Measurements from ENCODE around the gene PRKCB.
"Not testable (repeated sequence)": the region's sequence is repeated elsewhere in the genome, so short reads cannot be mapped to it uniquely, and the experiment has no call there.

The PRKCB gene

DNA sequence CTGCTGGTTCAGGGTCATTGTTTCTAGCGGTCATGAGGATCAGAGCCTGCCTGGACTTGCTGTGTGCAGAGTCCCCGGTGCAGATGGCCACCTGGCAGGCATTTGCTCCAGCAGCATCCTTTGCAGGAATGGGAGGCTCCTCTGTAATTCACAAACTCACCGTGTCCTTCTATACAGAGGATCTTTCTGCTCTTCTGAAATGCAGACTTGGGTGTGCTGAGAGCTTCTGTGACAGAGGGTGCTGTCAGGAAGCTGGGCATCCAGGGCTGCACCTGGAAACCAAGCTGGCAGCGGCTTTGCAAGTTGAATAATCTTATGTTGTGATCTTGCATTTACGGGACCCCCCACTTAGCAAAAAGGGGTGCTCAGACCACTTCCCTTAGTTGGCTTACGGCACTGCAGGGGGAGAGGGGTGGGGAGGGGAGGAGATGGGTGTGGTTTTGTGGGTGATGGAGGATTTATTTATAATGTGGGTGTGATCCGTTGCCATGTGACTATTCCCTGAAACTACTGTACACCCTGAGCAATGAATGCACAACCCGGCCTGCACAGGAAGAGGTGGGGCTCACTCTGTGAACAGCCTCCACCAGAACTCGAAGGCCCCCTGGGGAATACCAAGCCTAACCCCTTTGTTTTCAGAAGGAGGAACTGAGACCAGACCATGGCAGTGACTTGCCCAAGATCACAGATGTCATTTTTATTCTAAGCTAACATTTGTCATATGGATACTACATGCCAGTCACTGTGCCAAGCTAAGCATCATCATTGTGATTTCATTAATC is 178.3 kb downstream of the PRKCB start:
- no peaks in the 10 kb centered on the region for H3K4me1 ChIP-seq

DNA sequence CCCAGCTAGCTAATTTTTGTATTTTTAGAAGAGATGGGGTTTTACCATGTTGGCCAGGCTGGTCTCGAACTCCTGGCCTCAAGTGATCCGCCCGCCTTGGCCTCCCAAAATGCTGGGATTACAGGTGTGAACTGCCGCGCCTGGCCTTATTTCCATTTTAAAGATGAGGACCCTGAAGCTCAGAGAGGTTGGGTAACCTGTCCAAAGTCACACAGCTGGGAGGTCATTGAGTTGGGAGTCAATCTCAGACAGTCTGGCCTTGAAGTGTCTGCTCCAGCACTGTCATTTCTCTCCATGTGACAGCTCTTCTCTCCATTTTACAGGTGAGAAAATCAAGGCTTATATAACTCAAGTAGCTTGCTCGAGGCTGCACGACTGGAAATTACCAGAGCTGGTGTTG is 179.2 kb downstream of the PRKCB start:
- not testable (repeated sequence) for H3K27ac ChIP-seq; H3K4me1 ChIP-seq; H3K4me3 ChIP-seq (ENCODE audit: low read depth, low read length); H3K9ac ChIP-seq; H3K79me2 ChIP-seq; H2AFZ ChIP-seq; H3K9me3 ChIP-seq (ENCODE audit: control insufficient read depth, low read length); H3K36me3 ChIP-seq (ENCODE audit: control insufficient read depth, insufficient read depth, low read length); H3K4me2 ChIP-seq (ENCODE audit: low read length); H3K27me3 ChIP-seq (ENCODE audit: control insufficient read depth, insufficient read depth, low read length)

More for the DNA sequence above, 178.3 kb downstream of the PRKCB start:
- no peak overlapping the region for H2AFZ ChIP-seq
- H3K36me3 ChIP-seq (ENCODE audit: control insufficient read depth, insufficient read depth, low read length), result no peaks in the 10 kb centered on the region
- H3K27me3 ChIP-seq (ENCODE audit: control insufficient read depth, insufficient read depth, low read length), result no peaks in the 10 kb centered on the region
- no peaks in the 10 kb centered on the region for H3K79me2 ChIP-seq
- no peak overlapping the region for H3K4me3 ChIP-seq (ENCODE audit: low read depth, low read length)
- H3K27ac ChIP-seq, result no peak overlapping the region
- TF ChIP-seq, protein P1, sequence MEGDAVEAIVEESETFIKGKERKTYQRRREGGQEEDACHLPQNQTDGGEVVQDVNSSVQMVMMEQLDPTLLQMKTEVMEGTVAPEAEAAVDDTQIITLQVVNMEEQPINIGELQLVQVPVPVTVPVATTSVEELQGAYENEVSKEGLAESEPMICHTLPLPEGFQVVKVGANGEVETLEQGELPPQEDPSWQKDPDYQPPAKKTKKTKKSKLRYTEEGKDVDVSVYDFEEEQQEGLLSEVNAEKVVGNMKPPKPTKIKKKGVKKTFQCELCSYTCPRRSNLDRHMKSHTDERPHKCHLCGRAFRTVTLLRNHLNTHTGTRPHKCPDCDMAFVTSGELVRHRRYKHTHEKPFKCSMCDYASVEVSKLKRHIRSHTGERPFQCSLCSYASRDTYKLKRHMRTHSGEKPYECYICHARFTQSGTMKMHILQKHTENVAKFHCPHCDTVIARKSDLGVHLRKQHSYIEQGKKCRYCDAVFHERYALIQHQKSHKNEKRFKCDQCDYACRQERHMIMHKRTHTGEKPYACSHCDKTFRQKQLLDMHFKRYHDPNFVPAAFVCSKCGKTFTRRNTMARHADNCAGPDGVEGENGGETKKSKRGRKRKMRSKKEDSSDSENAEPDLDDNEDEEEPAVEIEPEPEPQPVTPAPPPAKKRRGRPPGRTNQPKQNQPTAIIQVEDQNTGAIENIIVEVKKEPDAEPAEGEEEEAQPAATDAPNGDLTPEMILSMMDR (IDR thresholded peaks at IDR 0.05), result no peak
- no peaks in the 10 kb centered on the region for H3K9me3 ChIP-seq (ENCODE audit: control insufficient read depth, low read length)
- no peak overlapping the region for H3K9ac ChIP-seq
- no peak overlapping the region for H3K4me2 ChIP-seq (ENCODE audit: low read length)

DNA sequence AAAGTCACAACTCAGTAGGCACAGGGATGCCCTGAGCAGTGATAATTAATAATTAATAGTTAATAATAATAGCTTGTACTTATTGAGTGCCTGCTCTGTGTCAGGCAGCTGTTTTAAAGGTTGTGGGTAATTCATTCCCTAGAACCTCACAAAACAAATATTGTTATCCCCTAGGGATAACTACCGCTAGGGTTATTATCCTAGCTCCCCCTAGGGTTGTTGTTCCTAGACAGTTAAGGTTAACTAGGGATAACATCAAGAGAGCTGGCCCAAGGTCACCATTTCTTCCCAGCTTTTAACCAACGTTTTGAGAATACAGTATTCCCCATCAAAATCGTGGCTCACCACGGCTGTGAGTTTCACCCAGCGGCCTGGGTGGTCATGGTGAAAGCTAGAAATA is 180.1 kb downstream of the PRKCB start:
- TF ChIP-seq, protein P1 (IDR thresholded peaks at IDR 0.05), result no peak
- no peak overlapping the region for H3K27ac ChIP-seq
- H3K4me2 ChIP-seq (ENCODE audit: low read length), result no peak overlapping the region
- H3K4me3 ChIP-seq (ENCODE audit: low read depth, low read length), result no peak overlapping the region
- H3K36me3 ChIP-seq (ENCODE audit: control insufficient read depth, insufficient read depth, low read length), result no peaks in the 10 kb centered on the region
- no peaks in the 10 kb centered on the region for H3K9me3 ChIP-seq (ENCODE audit: control insufficient read depth, low read length)
- H3K79me2 ChIP-seq, result no peaks in the 10 kb centered on the region
- H3K27me3 ChIP-seq (ENCODE audit: control insufficient read depth, insufficient read depth, low read length), result no peaks in the 10 kb centered on the region
- no peaks in the 10 kb centered on the region for H3K4me1 ChIP-seq
- no peak overlapping the region for H3K9ac ChIP-seq
- no peak overlapping the region for H2AFZ ChIP-seq

DNA sequence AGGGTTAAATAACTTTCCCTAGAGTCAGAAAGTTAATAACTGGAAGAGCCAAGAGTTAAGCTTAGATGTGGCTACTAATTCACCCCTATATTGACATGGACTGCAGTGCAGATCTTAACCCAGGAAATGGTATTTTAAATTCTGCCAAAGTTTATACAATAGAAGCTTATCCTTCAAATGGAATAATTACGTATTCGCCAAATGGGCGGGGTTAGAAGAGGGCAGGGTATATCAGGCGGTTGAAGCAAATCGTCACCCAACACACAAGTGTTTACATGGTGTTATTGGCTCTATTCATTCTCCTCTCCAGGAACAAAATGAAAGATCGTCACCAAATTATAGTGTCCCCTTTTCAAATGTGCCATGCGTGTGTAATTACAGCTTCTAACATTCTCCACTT is 182.7 kb downstream of the PRKCB start:
- Histone ChIP-seq H3K4me3 (ENCODE audit: low read depth, low read length) (no peak overlapping the region), H2AFZ (no peak overlapping the region), H3K9ac (no peak overlapping the region), H3K36me3 (ENCODE audit: control insufficient read depth, insufficient read depth, low read length) (no peaks in the 10 kb centered on the region), H3K9me3 (ENCODE audit: control insufficient read depth, low read length) (no peaks in the 10 kb centered on the region), H3K79me2 (no peaks in the 10 kb centered on the region), H3K27me3 (ENCODE audit: control insufficient read depth, insufficient read depth, low read length) (no peaks in the 10 kb centered on the region), H3K4me1 (no peaks in the 10 kb centered on the region), H3K27ac (no peak overlapping the region), H3K4me2 (ENCODE audit: low read length) (no peak overlapping the region)
- TF ChIP-seq, protein P1 (IDR thresholded peaks at IDR 0.05), result no peak

DNA sequence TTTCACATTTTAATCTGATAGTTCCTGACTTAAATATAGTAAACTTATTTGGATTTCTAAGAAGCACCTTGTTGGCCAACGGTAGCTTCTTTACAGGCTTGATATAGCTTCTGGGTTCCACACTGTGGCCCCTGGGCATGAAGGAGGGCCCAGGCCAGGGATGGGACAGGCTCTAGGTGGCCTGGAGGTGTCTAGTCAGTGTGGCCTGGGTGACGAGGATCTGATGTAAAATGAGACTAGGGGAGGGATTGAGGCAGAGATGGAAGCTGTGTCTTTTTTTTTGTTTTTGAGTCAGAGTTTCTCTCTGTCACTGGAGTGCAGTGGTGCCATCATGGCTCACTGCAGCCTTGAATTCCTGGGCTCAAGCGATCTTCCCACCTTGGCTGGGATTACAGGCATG is 187.0 kb downstream of the PRKCB start:
- Histone ChIP-seq H3K79me2 (no peaks in the 10 kb centered on the region), H2AFZ (no peak overlapping the region), H3K9ac (no peak overlapping the region), H3K4me1 (no peaks in the 10 kb centered on the region), H3K27me3 (ENCODE audit: control insufficient read depth, insufficient read depth, low read length) (no peaks in the 10 kb centered on the region), H3K36me3 (ENCODE audit: control insufficient read depth, insufficient read depth, low read length) (no peaks in the 10 kb centered on the region), H3K4me2 (ENCODE audit: low read length) (no peak overlapping the region), H3K4me3 (ENCODE audit: low read depth, low read length) (no peak overlapping the region), H3K27ac (no peak overlapping the region), H3K9me3 (ENCODE audit: control insufficient read depth, low read length) (no peaks in the 10 kb centered on the region)
- TF ChIP-seq, protein P1 (IDR thresholded peaks at IDR 0.05), result no peak

Measured in parathyroid adenoma (tissue), 2 donors.